MG63 (cell line): Measurements from ENCODE around the gene IGF2BP2. TPM values are rescaled to one million over a fixed set of nuclear protein-coding genes. Genes with fewer than 3 reads are reported as not detected.
"Not testable (repeated sequence)": the region's sequence is repeated elsewhere in the genome, so short reads cannot be mapped to it uniquely, and the experiment has no call there.

Experiments used
- DNase-seq: peaks from one replicate; pipeline ENCODE4 v3.0.0-alpha.2; 2020
- H3K27me3 ChIP-seq: fragments of 250-450 bp; sonication (Bioruptor Pico); 2 replicates; pipeline ENCODE4 v1.5.1; 2020; ENCODE audit warnings: mild to moderate bottlenecking, moderate library complexity
- H3K36me3 ChIP-seq: fragments of 250-450 bp; sonication (Bioruptor Pico); 2 replicates; pipeline ENCODE4 v1.5.1; 2020; ENCODE audit warnings: mild to moderate bottlenecking, moderate library complexity
- H3K4me3 ChIP-seq: fragments of 250-450 bp; sonication (Bioruptor Pico); 2 replicates; pipeline ENCODE4 v1.5.1; 2020; ENCODE audit warnings: mild to moderate bottlenecking, moderate library complexity
- H3K9me3 ChIP-seq: fragments of 250-450 bp; sonication (Bioruptor Pico); 2 replicates; pipeline ENCODE4 v1.5.1; 2020; ENCODE audit warnings: mild to moderate bottlenecking, moderate library complexity
- total RNA-seq: library from RNA; depleted of rRNA; stranded (reverse); fragments of >200 nt; shearing (Covaris generic); gene quantifications from 2 replicates; pipeline ENCODE4 v1.2.3, GENCODE V29; 2014; ENCODE audit warnings: low replicate concordance

IGF2BP2 gene
- total RNA-seq, 1 experiment from 2014 or later, result 49.3 TPM

DNA sequence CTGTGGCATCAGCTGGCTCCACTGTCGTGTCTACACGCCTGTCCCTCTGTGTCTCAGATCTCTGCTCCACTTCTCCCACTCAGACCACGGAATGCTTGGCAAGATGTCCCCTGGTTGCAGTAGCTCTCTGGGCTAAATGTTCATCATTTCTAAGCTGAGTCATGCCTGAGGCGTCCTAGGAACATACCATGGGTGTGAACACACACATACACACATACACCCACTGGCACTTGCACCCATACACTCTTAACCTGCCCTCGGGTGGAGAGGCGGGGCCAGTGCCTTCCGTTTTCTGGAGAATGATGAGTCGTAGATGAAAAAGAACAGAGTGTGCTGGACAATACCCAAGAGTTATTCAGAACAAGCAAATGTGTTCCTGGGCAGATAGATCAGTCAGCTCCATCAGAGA lies 166.3 kb downstream of the IGF2BP2 start:
- H3K36me3 ChIP-seq, result peaks cover 52% of the 10 kb centered on the region
- no peak overlapping the region for H3K4me3 ChIP-seq
- no peaks in the 10 kb centered on the region for H3K27me3 ChIP-seq
- H3K9me3 ChIP-seq, result no peaks in the 10 kb centered on the region
- DNase-seq, result peak; percentile 99

- no peak for DNase-seq
- no peaks in the 10 kb centered on the region for H3K27me3 ChIP-seq
- H3K36me3 ChIP-seq, result peaks cover 53% of the 10 kb centered on the region
- no peaks in the 10 kb centered on the region for H3K9me3 ChIP-seq
- H3K4me3 ChIP-seq, result no peak overlapping the region
Measured at GRCh38 chr3:185657691-185658503, 166.9 kb downstream of the IGF2BP2 start.

DNA sequence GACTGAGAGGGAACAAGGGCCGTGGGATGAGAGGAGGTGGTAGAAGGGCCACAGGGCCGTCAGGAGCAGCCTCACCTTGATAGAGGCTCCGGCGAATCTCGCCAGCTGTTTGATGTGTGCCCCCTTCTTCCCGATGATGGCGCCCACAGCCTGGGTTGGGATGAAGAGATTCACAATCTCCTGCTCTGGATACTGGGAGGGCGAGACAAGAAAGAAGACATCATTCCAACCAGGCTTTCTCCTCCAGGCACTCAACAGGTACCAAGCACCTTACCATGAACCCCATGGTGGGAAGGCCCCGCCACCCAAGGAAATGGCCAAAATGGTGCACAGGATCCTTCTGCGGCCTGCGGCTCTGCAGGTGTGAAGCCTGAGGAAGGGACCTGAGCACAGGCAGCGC lies 167.6 kb downstream of the IGF2BP2 start:
- H3K4me3 ChIP-seq, result no peak overlapping the region
- no peaks in the 10 kb centered on the region for H3K27me3 ChIP-seq
- DNase-seq, result no peak
- peaks cover 60% of the 10 kb centered on the region for H3K36me3 ChIP-seq
- H3K9me3 ChIP-seq, result no peaks in the 10 kb centered on the region

DNA sequence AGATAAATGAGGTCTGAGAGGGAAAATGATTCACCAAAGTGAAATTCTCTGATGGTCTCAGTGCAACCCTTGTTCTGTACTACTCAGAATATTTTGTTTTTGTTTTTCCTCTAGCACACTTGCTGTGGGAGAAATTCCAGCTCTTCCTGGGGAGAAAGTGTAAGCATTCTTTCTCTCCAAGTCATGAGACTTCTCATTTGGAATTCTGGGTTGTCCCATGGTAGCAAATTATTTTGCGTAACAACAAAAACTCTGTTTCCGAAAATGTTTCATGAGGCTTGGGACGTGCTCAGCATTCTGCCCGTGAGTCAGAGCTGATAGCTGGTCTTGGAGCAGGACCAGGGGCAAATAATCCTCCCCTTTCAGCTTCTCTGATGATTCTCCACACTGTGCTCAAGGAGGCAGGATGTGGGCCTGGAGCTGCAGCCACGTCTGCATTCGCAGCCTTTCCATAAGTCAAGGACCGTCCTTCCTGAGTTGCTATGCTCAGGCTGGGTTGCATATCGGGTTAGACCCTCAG lies 168.5 kb downstream of the IGF2BP2 start:
- no peaks in the 10 kb centered on the region for H3K9me3 ChIP-seq
- peak; percentile 95 for DNase-seq
- H3K36me3 ChIP-seq, result peaks cover 64% of the 10 kb centered on the region
- no peak overlapping the region for H3K4me3 ChIP-seq
- no peaks in the 10 kb centered on the region for H3K27me3 ChIP-seq

GRCh38 chr3:185655426-185656320 lies 169.2 kb downstream of the IGF2BP2 start:
- Histone ChIP-seq H3K9me3 (no peaks in the 10 kb centered on the region), H3K27me3 (no peaks in the 10 kb centered on the region), H3K4me3 (no peak overlapping the region), H3K36me3 (peaks cover 71% of the 10 kb centered on the region)
- DNase-seq, result no peak

DNA sequence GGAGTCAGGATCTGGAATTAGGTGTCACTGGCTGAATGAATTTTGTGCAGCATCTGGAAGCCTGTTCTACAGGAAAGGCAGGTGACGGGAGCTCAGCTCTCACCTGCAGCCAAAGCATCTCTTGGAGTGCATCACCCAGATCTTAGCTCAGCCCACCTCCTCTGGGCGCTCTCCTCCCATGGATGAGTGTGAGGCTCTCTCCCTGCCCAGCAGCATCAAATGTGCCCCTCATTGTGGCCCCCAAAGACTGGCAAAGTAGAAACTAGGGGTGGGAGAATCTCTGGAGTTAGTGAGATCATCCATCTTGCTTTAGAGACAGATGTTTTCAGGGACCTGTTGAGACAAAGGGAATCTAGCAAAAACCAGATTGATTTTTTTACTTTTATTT lies 170.1 kb downstream of the IGF2BP2 start:
- no peaks in the 10 kb centered on the region for H3K27me3 ChIP-seq
- peaks cover 70% of the 10 kb centered on the region for H3K36me3 ChIP-seq
- no peaks in the 10 kb centered on the region for H3K9me3 ChIP-seq
- H3K4me3 ChIP-seq, result no peak overlapping the region
- no peak for DNase-seq

GRCh38 chr3:185653949-185654757 lies 170.7 kb downstream of the IGF2BP2 start:
- no peaks in the 10 kb centered on the region for H3K27me3 ChIP-seq
- H3K9me3 ChIP-seq, result no peaks in the 10 kb centered on the region
- peaks cover 74% of the 10 kb centered on the region for H3K36me3 ChIP-seq
- no peak overlapping the region for H3K4me3 ChIP-seq
- no peak for DNase-seq

- DNase-seq, result no peak
- H3K27me3 ChIP-seq, result no peaks in the 10 kb centered on the region
- no peak overlapping the region for H3K4me3 ChIP-seq
- no peaks in the 10 kb centered on the region for H3K9me3 ChIP-seq
- peaks cover 74% of the 10 kb centered on the region for H3K36me3 ChIP-seq
Measured at GRCh38 chr3:185651971-185652370, 172.9 kb downstream of the IGF2BP2 start.

DNA sequence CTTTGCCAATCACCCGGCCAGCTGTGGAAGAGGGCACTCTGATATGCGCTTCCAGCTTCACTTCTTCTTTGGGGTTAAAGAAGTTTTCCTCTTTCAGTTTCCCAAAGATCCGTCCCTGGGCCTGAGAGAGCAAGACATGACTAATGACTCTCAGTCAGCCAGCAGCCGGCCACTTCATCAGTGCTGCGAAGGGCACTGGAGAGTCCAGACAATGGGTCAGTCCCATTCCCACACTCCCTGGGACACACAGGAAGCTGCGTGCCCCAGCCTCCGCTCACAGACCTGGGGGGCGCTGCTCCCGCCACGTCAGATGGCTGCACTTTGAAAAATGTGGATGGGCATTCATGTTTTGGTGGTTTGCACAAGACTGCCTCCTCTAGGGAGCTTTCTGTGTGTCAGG lies 175.4 kb downstream of the IGF2BP2 start:
- Histone ChIP-seq H3K27me3 (no peaks in the 10 kb centered on the region), H3K4me3 (no peak overlapping the region), H3K36me3 (peaks cover 76% of the 10 kb centered on the region), H3K9me3 (no peaks in the 10 kb centered on the region)
- DNase-seq, result no peak

DNA sequence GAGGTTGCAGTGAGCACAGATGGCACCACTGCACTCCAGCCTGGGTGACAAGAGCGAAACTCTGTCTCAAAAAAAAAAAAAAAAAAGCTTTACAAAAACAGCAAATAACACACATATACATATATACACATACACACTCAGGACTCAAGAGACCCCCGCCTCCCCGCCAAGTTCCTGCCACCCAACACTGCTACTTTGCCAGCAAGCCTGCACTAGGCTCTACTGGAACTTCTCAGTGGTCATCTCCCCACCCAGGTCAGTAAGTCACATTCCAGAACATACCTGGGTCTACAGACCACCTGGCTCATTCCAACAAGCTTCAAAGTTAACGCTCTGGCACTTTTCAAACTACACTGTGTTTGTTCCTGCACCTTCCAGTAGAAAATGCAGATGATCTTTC lies 176.4 kb downstream of the IGF2BP2 start:
- Histone ChIP-seq H3K4me3 (no peak overlapping the region), H3K36me3 (peaks cover 68% of the 10 kb centered on the region), H3K27me3 (no peaks in the 10 kb centered on the region), H3K9me3 (no peaks in the 10 kb centered on the region)
- DNase-seq, result no peak

DNA sequence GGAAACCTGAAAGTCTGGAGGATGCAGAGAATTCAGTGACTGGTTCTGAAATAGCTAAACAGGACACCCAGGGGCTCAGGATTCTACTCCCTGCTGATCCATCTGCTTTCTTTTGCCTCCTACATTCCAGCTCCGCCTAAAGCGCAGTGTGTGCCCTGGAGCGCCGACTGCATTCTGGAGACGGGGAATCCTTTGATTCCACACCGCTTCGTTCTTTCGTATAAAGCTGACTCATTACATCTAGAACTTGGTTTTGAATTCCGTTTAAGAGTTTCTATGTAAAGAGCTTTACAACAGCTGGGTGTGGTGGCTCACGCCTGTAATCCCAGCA lies 177.0 kb downstream of the IGF2BP2 start:
- Histone ChIP-seq H3K9me3 (no peaks in the 10 kb centered on the region), H3K36me3 (peaks cover 67% of the 10 kb centered on the region), H3K27me3 (no peaks in the 10 kb centered on the region), H3K4me3 (no peak overlapping the region)
- no peak for DNase-seq

DNA sequence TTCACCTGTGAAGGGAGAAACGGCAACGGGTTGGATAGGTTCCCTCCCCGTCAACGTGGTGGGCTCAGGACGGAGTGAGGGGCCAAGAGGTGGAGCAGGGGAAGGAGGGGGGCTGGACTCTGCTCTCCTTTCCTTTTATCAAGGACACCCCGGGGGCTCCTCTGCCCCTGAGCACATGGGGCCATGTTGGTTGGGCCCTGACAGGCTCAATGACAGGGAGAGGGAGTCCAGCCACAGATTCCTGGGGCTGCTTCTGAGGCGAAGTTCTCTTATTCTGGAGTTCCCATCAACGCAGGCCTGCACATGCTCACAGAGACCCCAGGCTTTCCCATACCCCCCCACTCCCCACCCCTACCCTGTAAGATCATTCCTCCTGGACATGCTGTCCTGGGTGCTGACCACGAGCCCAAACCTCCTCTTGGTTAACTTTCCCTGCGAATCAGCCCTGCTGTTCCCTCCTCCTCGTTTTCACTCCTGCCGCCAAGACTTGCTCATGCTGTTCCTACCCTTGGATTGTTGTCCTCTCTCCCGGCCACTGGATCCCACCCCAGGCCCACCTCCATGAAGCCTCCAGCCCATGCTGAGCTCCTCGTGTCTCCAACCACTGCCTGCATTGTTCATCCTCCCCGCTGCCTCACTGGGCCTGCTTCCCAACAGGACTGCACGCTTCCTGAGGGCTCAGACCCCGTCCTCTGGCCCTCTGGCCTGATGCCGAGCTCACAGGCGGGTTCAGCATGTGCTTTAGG lies 177.5 kb downstream of the IGF2BP2 start:
- no peaks in the 10 kb centered on the region for H3K27me3 ChIP-seq
- H3K9me3 ChIP-seq, result no peaks in the 10 kb centered on the region
- H3K4me3 ChIP-seq, result no peak overlapping the region
- peaks cover 65% of the 10 kb centered on the region for H3K36me3 ChIP-seq
- DNase-seq, result no peak

DNA sequence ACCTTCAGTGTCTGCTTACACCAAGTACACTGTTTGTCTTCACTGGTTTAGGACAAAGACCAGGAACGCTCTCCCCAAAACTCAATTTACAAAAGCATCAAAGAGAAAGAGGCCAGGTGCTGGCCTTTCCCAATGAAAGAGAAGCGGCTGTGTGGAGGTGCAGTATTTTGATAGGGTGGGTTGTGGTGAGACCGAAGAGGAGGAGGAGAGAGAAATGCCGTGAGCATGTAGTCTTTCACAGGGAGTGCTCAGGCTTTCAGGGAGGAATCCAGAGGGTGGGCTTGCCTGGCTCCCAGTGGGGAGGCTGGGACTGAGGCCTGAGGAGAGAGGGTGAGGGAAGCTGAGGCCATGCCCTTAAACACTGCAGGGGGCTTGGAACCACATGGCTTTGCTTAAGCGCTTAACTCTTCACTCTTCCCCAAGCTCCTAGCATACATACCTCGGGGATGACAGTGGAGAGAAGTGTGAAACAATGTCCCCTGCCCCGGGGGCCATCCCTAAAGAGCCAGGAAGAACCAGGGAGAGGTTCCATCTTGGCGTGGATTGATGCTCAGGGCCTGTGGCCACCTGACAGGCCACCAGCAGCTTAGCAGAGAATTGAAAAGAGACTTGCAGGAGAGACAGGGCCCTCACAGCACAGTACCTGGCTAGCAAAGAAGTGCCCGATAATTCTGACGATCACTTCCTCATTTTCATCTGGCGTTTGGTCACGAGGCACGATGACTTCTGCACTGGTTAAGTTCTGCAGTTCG lies 178.3 kb downstream of the IGF2BP2 start:
- H3K4me3 ChIP-seq, result no peak overlapping the region
- no peak for DNase-seq
- H3K27me3 ChIP-seq, result no peaks in the 10 kb centered on the region
- H3K36me3 ChIP-seq, result peaks cover 64% of the 10 kb centered on the region
- no peaks in the 10 kb centered on the region for H3K9me3 ChIP-seq

DNA sequence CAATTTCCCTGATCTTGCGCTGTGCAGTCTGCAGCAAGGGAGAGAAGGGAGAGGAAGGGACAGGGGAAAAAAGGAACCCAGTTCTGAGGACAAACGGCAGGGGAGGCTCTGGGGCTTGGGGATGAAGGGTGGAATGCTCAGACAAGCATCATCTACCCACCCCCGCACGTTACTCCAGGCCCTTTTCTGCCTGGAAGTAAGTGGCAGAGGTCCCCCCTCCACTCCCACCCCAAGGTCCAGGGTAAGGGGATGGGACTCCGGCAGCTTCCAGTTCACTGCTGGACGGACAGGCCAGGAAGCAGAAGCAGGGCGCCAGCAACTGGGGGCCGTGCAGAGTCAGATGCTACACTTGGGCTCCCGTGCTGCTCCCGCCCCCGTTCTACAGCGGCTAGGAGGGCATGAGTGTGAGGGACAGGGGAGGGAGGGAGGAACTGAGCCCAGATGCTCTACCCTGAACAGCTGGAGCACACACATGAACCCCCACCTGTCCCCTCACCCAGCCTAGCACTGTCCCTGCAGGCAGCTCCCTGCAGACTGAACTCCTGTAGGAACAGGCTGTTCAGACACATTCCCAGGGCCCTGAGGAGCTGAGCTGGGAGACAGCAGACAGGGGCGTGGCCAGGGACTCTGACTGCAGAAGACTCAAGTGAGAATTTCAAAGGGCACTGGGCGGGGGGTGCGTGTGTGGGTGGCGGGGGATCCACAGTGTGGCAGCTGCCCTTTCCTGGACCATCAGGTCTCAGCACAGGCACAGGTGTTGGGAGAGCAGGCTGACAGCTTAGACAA lies 179.1 kb downstream of the IGF2BP2 start:
- Histone ChIP-seq H3K4me3 (no peak overlapping the region), H3K27me3 (no peaks in the 10 kb centered on the region), H3K9me3 (no peaks in the 10 kb centered on the region), H3K36me3 (peaks cover 58% of the 10 kb centered on the region)
- no peak for DNase-seq

DNA sequence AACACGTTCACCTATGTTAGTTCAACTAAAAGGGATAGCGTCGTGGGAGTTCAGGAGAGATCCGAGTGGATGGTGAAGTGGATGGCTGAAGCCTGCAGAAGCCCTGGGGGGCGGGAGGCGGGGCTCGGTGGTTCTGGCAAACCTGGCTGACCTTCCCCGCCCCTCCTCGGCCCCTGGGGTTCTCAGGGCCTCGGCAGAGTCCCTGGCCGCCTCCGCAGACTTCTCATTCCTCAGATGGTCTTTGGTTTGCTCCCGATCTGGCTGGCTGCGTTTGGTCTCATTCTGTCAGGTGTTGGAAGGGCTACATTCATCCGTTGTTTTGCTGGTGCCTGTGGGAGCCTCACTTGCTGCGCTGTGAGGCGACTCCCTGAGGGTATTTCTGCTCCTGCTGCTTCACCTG lies 179.7 kb downstream of the IGF2BP2 start:
- H3K27me3 ChIP-seq, DNase-seq, H3K4me3 ChIP-seq, H3K9me3 ChIP-seq: not testable (repeated sequence)
- peaks cover 53% of the 10 kb centered on the region for H3K36me3 ChIP-seq
